Esophagus muscularis mucosa (tissue), 3 donors: ENCODE data around the gene PLAAT5.

ENCODE experiments used
- CTCF ChIP-seq, 3 experiments: fragments of 200-600 bp in 2 of 3; fragments of 450-650 bp in 1 of 3; sonication (generic) in 2 of 3; IDR thresholded peaks; one replicate each; pipeline ENCODE4 v1.5.1; 2017 to 2019; ENCODE audit warnings: antibody characterized with exemption in 3 of 3, mild to moderate bottlenecking in 2 of 3, moderate library complexity in 1 of 3
- POLR2A ChIP-seq: fragments of 450-650 bp; IDR thresholded peaks from one replicate; pipeline ENCODE4 v1.6.1; 2017; ENCODE audit warnings: antibody characterized with exemption, moderate library complexity, mild to moderate bottlenecking, low read depth
- POLR2AphosphoS5 ChIP-seq, 2 donors: sonication (generic); formaldehyde crosslinking; IDR thresholded peaks; one replicate each; pipeline ENCODE4 v1.6.1; 2017; ENCODE audit warnings: antibody characterized with exemption in 2 of 2

- TF ChIP-seq CTCF (IDR thresholded peaks at IDR 0.05) (no peak), POLR2A (no peak), POLR2AphosphoS5 (IDR thresholded peaks at IDR 0.05) (no peak)
Observed at GRCh38 chr11:63499874-63500273, 8.9 kb upstream of the PLAAT5 start.
